GM12865 (cell line): ENCODE results near the gene FRMPD1.
"Not testable (repeated sequence)": the region's sequence is repeated elsewhere in the genome, so short reads cannot be mapped to it uniquely, and the experiment has no call there.

Experiments
- DNase-seq: peaks from one replicate; pipeline ENCODE4 v3.0.0; 2010; ENCODE audit warnings: low read depth
- H3K4me3 ChIP-seq: 2 replicates; pipeline ENCODE4 v1.5.1; 2011; ENCODE audit warnings: mild to moderate bottlenecking, low read depth, low read length, control low read depth
- CTCF ChIP-seq: IDR thresholded peaks from 2 replicates; pipeline ENCODE4 v1.5.1; 2011; ENCODE audit warnings: low read length, control low read depth, low read depth, inconsistent platforms; ENCODE audit not compliant: insufficient read depth; ENCODE audit errors: missing control alignments

Gene FRMPD1

GRCh38 chr9:37650873-37651768, at the start of gene FRMPD1:
Gene FRMPD1 (plus strand): TSS chr9:37650954. CDS start chr9:37692642, 41,688 bp downstream.
- peak within 1 kb of the TSS; percentile 42 for H3K4me3 ChIP-seq
- TF ChIP-seq CTCF = peak; percentile 5
- DNase-seq = peak; percentile 58

DNA sequence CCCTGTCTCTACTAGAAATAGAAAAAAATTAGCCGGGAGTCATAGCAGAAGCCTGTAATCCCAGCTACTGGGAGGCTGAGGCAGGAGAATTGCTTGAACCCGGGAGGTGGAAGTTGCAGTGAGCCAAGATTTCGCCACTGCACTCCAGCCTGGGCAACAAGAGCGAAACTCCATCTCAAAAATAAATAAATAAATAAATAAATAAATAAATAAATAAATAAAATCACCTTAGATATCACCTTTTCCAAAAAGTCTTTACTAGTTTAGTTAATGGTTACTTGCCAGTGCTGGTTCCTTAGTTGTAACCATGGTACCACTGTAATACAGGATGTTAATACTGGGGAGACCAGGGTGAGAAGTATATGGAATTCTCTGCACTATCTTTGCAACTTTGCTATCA, 48.7 kb upstream of the FRMPD1 start:
- not testable (repeated sequence) for DNase-seq, H3K4me3 ChIP-seq

GRCh38 chr9:37602817-37603216, 47.9 kb upstream of the FRMPD1 start:
- TF ChIP-seq CTCF = no peak
- H3K4me3 ChIP-seq = no peak overlapping the region

GRCh38 chr9:37604296-37604695, 46.5 kb upstream of the FRMPD1 start:
- DNase-seq = no peak
- no peak for TF ChIP-seq CTCF
- H3K4me3 ChIP-seq = no peak overlapping the region

More at GRCh38 chr9:37602817-37603216, 47.9 kb upstream of the FRMPD1 start:
- DNase-seq = no peak

DNA sequence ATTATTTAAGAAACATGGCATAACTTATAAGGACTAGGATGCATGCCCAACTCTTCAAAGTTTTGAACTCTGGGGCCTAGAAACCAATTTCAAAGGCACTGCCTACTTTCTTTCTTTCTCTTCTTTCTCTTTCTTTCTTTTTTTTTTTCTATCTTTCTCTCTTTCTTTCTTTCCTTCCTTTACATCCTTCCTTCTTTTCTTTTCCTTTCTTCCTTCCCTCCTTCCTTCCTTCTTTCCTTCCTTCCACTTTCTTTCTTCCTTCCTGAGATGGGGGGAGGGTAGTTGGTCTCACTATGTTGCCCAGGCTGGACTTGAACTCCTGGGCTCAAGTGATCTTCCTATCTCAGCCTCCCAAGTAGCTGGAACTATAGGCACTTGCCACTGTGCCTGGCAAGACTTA, 42.5 kb upstream of the FRMPD1 start:
- no peak for TF ChIP-seq CTCF
- H3K4me3 ChIP-seq = no peak overlapping the region
- no peak for DNase-seq

GRCh38 chr9:37609735-37610397, 40.9 kb upstream of the FRMPD1 start:
- H3K4me3 ChIP-seq = no peak overlapping the region
- no peak for TF ChIP-seq CTCF
- no peak for DNase-seq

DNA sequence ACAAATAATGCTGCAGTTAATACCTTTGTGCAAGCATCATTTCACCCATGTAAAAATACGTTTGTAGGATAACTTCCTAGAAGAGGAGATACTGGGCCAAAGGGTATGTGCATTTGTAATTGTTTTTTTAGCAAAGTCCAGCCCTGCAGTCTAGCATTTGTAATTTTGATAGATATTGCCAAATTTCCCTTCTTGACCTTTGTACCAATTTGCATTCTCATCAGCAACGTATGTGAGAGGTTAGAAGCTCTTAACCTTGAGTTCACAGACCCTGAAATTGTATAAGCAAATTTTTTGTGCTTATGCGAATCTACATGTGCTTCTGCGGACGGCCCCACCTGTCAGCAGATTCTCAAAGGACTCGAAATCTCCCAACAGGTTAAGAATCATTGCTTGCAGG, 39.7 kb upstream of the FRMPD1 start:
- no peak for TF ChIP-seq CTCF
- no peak overlapping the region for H3K4me3 ChIP-seq
- DNase-seq = no peak
